Stromal cell of bone marrow (primary cell): Measurements from ENCODE around the gene SLC10A3.

Experiments
- DNase-seq: peaks from one replicate; pipeline ENCODE4 v3.0.0-alpha.2; 2012; ENCODE audit warnings: low read depth

SLC10A3 gene, protein sequence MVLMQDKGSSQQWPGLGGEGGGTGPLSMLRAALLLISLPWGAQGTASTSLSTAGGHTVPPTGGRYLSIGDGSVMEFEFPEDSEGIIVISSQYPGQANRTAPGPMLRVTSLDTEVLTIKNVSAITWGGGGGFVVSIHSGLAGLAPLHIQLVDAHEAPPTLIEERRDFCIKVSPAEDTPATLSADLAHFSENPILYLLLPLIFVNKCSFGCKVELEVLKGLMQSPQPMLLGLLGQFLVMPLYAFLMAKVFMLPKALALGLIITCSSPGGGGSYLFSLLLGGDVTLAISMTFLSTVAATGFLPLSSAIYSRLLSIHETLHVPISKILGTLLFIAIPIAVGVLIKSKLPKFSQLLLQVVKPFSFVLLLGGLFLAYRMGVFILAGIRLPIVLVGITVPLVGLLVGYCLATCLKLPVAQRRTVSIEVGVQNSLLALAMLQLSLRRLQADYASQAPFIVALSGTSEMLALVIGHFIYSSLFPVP

DNA sequence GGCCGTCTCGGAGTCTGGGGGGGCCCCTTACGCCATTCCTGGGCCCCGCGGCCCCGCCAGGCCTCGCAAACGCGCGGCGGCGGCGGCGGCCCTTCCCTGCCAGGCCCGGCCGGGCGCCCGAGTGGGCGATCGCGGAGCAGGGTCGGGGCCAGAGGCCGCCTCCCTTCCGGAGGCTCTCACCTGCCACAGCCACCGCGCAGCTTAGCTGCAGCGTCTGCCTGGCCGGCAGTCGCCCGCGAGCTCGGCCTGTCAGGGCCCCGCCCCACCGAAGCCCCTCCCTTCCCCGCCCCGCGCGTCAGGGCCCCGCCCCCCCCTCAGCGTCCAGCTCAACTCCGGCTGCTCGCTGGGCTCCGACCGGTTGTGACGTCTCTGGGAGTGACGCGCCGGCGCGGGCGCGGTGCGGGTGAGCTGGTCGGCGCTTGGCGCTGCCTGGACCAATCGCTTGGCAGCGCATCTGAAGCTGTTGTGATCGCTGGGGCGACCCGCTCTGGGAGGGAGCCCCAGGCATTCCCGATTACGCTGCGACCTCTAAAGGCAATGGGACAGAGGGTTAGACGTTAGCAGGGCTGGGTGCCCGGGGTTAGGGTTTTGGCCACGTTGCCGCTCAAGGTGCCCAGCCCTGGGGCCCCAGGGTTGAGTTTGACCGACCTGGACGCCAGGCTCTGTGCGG lies at the start of gene SLC10A3:
TSS of gene SLC10A3 (minus strand) at position 216 of the 670 bp plus-strand sequence. CDS start 1,689 bp downstream, outside the sequence.
- peak; percentile 82 for DNase-seq

DNA sequence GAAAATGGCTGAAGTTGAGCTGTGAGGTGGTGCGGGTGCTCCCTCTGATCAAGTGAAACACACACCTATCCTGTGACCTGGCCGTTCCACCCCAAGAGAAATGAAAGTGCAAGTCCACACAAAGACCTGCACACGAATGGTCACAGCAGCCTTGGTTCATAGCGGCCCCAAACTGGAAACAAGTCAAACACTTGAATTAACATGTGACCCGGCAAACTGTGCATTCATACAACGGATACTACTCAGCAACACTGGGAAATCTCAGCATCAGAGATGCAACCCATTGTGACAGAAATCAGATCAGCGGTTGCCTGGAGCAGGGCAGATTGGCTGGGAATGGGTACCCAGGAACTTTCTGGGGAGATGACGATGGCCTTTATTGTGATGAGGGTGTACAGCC lies 48.6 kb upstream of the SLC10A3 start:
- no peak for DNase-seq

DNA sequence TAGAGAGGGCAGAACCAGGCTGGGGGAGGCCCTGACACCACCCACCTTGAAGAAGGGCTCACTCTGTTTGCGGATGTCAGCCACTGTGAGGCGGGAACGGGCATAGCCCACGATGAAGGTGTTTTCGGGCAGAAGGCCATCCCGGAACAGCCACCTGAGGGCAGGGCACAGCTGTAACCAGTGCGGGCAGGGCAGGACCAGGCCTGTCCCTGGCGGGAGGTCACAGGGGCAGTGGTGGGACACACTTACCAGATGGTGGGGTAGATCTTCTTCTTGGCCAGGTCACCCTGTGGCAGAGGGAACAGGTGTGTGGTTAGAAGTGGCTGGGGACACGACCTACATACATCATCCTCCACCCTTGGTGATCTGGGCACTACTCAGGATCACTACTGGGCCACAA lies 45.5 kb upstream of the SLC10A3 start:
- no peak for DNase-seq

- peak; percentile 54 for DNase-seq
These were observed 44.3 kb upstream of the SLC10A3 start for GRCh38 chrX:154534526-154535322.

- DNase-seq, result no peak
These were observed 42.3 kb upstream of the SLC10A3 start for GRCh38 chrX:154532690-154533089.

DNA sequence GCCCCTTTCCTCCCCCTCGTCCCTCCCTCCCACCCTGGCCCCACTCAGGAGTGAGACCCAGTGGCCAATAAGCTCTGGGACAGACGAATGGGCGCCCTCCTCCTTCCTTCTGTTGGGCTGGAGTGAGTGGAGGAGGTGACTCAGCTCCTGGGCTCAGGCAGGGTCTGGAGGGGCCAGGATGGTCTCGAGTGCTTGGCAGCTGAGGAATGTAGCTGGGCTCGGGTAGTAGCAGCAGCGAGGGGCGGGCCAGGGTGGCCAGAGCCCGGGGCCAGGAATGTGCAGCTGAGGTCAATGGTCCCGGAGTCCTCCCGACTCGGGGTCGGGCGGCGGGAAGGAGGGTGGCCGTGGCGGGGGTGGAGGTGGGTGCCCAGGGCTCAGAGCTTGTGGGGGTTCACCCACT lies 41.2 kb upstream of the SLC10A3 start:
- no peak for DNase-seq

DNA sequence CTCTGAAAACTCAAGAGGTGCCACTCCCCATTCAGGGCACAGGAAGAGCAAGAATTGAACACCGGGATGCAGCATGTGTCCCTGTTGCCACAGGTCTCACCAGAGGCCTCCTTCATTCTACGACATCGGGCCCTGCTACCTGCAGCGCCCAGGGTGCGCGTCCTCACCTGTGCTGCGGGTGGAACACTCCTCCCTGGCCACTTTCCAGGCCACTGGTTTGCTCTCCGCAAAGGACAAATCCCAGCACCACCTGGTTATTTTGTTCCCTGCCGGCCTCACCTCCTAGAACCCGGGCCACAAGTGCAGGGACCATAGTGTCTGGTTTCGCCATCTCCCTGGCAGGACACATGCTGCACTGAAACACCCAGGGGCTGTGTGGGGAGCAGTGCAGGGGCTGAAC lies 39.9 kb upstream of the SLC10A3 start:
- DNase-seq, result no peak

DNA sequence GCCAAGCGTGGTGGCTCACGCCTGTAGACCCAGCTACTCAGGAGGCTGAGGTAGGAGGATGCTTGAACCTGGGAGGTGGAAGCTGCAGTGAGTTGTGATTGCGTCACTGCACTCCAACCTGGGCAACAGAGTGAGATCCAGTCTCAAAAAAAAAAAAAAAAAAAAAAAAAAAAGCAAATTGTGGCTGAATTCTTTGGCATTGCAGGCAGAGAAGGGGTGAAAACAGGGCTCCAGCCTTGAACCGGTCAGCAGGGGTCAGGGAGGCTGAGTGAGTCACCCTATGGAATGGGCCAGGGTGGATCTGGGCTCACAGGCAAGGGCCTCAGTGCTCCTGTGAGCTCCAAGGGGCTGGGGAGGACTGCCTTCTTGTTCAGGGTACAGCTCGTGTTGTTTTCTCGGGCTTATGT lies 38.8 kb upstream of the SLC10A3 start:
- DNase-seq, result no peak

- DNase-seq, result no peak
These were observed 36.7 kb upstream of the SLC10A3 start for GRCh38 chrX:154526901-154527675.

GRCh38 chrX:154525606-154526490 lies 35.4 kb upstream of the SLC10A3 start:
- no peak for DNase-seq

DNA sequence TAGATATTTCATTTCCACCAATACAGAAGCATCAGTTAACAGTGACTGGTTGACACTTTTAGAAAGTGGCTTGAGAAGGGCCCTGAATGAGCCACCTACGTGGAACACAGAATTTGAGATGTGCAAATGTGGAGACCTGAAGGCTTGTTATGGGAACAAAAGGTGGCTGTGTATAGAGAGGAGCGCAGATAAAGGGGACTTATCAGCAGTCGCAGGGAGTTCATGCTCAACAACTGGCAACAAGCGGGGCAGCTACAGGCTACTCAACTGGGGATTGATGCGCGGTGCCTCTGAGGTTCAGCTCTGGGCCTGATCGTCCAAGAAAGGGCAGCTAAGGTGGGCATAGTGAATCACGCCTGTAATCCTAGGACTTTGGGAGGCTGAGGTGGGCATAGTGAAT lies 29.0 kb upstream of the SLC10A3 start:
- no peak for DNase-seq

- DNase-seq, result no peak
These were observed 26.8 kb upstream of the SLC10A3 start for GRCh38 chrX:154517101-154517781.

GRCh38 chrX:154516656-154517100 lies 26.2 kb upstream of the SLC10A3 start:
- DNase-seq, result no peak

GRCh38 chrX:154515966-154516655 lies 25.7 kb upstream of the SLC10A3 start, which contains the start of gene FAM3A:
Gene FAM3A (minus strand): TSS chrX:154516232. CDS start chrX:154515772, 460 bp downstream.
- peak; percentile 64 for DNase-seq

DNA sequence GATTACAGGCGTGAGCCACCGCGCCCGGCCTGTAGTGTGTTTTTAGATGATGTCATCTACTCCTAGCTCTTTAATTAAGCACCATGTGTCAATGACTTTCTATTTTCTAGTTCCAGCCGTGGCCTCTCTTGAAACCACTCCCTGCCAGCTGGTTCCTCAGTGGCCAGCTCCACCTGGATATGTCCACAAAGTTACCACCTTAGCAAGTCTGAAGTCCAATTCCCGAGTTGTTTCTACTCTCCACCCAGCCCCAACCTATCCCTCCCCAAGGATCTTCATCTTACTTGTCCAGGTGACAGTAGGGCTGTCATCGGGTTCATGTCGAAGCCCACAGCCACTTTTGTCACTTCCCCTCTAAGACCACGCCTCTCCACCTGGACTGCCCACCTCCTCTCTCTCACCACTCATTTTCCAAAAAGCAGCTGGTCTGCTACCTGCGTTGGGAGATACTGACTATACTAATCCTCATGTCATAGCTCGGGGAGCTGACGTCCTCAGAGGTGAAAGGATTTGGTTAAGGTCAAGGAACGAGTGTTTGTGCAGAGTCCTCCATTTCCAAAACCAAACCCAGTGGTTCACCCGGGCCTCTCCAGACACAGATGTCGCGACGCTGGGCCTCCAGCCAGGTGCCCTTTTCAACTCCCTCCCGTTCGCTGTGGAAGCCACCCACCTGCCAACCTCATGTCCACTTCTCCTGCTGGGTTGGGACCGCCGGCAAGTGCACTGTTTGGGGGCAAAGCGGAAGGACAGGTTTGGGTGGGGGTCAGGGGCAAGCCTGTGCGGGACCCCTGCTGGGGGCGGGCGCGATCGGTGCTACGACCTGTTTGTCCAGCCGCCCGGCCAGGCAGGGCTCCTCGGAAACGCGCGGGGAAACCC lies 24.9 kb upstream of the SLC10A3 start:
- no peak for DNase-seq

DNA sequence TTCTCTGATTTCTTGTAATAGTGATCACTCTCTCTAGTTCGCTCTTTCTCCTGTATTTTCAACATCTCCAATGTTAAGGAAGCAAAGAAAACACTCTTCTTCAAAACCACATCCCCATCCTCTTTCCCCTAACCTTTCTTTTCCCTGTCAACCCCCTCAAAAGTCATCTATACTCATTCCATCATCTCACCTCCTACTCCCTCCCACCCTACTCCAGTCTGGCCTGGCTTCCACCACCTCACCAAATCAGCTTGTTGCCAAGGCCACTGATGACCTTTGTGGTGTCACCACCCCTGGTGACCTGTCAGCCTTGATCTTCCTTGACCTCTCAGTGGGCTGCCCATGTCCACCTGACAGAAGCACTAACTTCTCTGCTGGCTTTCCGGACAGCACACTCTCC lies 23.3 kb upstream of the SLC10A3 start:
- no peak for DNase-seq

- no peak for DNase-seq
These were observed 22.6 kb upstream of the SLC10A3 start for GRCh38 chrX:154512879-154513553.

- no peak for DNase-seq
These were observed 21.3 kb upstream of the SLC10A3 start for GRCh38 chrX:154511761-154512160.
